OCI-LY7 (cell line): ENCODE measurements around the gene CHST7.

Source experiments
- EZH2phosphoT487 ChIP-seq: fragments of 200-600 bp; sonication (generic); IDR thresholded peaks from 2 replicates; pipeline ENCODE4 v1.6.1; 2018; ENCODE audit warnings: low read depth, borderline replicate concordance, mild to moderate bottlenecking, mixed run types, antibody characterized with exemption, low read length, moderate library complexity, mixed read lengths
- TF ChIP-seq, protein P1 (sequence below): fragments of 200-600 bp; sonication (generic); conservative IDR thresholded peaks from 2 replicates; pipeline ENCODE4 v1.5.1; 2014; ENCODE audit warnings: mild to moderate bottlenecking, antibody characterized with exemption, low read length, moderate library complexity, mixed read lengths

DNA sequence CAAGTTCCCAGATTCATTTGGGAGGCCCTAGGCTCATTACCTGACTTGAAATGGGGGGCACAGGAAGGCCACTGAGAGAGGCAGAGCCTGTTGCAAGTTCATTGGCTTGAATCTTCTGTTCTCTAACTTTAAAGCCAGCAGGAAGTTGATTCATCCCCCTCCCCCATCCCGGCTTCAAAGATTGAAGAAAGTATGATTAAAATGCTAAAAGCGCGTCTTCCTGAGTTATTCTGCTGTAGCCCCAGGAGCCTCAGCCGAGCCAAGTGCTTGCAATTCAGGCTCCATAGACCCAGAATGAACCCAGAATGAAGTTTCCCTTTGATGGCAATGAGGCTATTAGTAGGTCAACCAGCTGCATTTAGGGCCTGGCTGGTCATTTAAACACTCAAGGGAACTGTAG is 14.7 kb downstream of the CHST7 start:
- TF ChIP-seq, protein P1, sequence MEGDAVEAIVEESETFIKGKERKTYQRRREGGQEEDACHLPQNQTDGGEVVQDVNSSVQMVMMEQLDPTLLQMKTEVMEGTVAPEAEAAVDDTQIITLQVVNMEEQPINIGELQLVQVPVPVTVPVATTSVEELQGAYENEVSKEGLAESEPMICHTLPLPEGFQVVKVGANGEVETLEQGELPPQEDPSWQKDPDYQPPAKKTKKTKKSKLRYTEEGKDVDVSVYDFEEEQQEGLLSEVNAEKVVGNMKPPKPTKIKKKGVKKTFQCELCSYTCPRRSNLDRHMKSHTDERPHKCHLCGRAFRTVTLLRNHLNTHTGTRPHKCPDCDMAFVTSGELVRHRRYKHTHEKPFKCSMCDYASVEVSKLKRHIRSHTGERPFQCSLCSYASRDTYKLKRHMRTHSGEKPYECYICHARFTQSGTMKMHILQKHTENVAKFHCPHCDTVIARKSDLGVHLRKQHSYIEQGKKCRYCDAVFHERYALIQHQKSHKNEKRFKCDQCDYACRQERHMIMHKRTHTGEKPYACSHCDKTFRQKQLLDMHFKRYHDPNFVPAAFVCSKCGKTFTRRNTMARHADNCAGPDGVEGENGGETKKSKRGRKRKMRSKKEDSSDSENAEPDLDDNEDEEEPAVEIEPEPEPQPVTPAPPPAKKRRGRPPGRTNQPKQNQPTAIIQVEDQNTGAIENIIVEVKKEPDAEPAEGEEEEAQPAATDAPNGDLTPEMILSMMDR, result no peak
- no peak for TF ChIP-seq EZH2phosphoT487
